Chondrocyte (in vitro differentiated cells): Measurements from ENCODE around the gene MOGAT3. TPM values are rescaled to one million over a fixed set of nuclear protein-coding genes. Genes with fewer than 3 reads are reported as not detected.

Experiments
- DNase-seq: peaks from one replicate; pipeline ENCODE4 v3.0.0; 2021; ENCODE audit warnings: mixed read lengths, low spot score
- H3K27ac Mint-ChIP-seq: one replicate; pipeline ENCODE4 v1.8.0; 2021; ENCODE audit warnings: mild to moderate bottlenecking, moderate library complexity, mixed read lengths; ENCODE audit not compliant: unreplicated experiment
- H3K27me3 Mint-ChIP-seq: 2 replicates; pipeline ENCODE4 v1.8.0; 2021; ENCODE audit warnings: low read depth, mixed read lengths
- H3K36me3 Mint-ChIP-seq: 2 replicates; pipeline ENCODE4 v1.8.0; 2021; ENCODE audit warnings: low read depth, mixed read lengths
- H3K4me1 Mint-ChIP-seq: 2 replicates; pipeline ENCODE4 v1.8.0; 2021; ENCODE audit warnings: low read depth, mild to moderate bottlenecking, mixed read lengths
- H3K4me3 Mint-ChIP-seq: one replicate; pipeline ENCODE4 v1.8.0; 2021; ENCODE audit warnings: mild to moderate bottlenecking, moderate library complexity, mixed read lengths; ENCODE audit not compliant: unreplicated experiment
- H3K9me3 Mint-ChIP-seq: 2 replicates; pipeline ENCODE4 v1.8.0; 2021; ENCODE audit warnings: low read depth, mixed read lengths
- CTCF ChIP-seq: fragments of 200-600 bp; sonication (generic); IDR thresholded peaks from 2 replicates; pipeline ENCODE4 v1.5.0; 2021; ENCODE audit warnings: antibody characterized with exemption, mild to moderate bottlenecking, moderate library complexity
- total RNA-seq: library from RNA; stranded (reverse); gene quantifications from 3 replicates; pipeline ENCODE4 v1.2.1, GENCODE V29; 2021

The MOGAT3 gene
- total RNA-seq, 1 donor from 2014 or later: not detected

DNA sequence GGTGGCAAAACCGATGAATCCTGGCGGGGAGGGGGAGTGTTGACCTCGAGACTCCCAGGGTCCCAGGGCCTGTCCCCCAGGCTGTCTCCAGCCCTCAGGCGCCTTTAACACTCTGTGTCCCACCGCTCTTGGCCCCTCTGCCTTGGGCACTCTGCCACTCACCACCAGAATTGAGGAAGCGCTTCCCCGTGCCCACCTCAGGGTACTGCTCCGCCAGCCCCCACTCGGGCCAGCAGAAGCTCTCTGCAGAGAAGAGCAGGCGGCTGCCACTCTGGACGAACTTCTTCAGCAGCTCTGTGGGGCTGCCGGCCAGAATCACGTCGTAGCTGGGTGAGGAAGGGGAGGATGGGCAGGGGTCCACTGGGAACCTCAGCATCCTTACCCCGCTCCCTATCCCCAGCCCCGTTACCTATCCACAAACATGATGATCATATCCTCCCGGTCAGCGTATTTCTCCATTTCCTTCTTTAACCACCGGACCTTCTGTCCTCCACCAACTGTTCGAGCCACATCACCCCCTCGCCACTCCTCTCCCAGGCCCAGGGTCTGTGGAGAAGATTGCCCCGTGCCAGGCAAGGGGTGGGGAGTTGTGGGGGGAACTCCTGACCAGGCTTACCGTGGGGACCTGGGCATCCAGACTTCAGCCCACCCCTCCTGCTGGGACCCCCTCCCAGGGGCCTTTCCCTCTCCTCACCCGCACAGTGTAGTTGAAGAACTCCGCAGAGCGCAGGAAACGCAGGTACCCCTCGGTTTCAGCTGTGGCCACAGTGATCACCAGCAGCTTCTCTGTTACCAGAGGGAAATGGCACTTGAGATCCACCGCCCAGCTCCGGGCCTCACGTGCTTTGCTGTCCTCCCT lies 15.4 kb upstream of the MOGAT3 start:
- Mint-ChIP-seq H3K27me3 (no peaks in the 10 kb centered on the region), H3K4me3 (peak overlapping the region; percentile 97), H3K9me3 (no peaks in the 10 kb centered on the region), H3K4me1 (peaks cover 41% of the 10 kb centered on the region), H3K27ac (peak overlapping the region; percentile 61), H3K36me3 (peaks cover 7% of the 10 kb centered on the region)
- no peak for TF ChIP-seq CTCF
- no peak for DNase-seq

DNA sequence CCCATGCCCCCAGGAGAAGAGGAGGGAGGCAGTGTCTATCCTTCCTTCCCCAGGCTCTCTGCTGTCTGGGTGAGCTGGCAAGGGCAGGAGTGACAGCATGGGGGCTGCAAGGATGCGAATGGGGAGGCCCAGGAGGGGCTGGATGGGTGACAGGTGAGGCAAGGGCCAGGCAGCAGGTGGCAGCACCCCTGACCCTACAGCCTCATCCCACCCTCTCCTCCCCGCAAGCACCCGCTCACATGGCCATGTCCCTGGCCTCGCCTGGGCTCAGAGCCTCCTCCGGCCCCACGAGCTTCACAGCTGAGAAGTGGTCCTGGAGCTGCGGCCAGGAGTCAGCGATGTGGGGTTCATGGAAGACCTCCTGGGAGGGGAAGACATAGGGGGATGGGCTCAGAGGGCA lies 11.2 kb upstream of the MOGAT3 start:
- Mint-ChIP-seq H3K4me3 (no peak overlapping the region), H3K9me3 (no peaks in the 10 kb centered on the region), H3K27ac (no peak overlapping the region), H3K4me1 (peaks cover 22% of the 10 kb centered on the region), H3K27me3 (no peaks in the 10 kb centered on the region), H3K36me3 (peaks cover 24% of the 10 kb centered on the region)
- DNase-seq: no peak
- no peak for TF ChIP-seq CTCF

DNA sequence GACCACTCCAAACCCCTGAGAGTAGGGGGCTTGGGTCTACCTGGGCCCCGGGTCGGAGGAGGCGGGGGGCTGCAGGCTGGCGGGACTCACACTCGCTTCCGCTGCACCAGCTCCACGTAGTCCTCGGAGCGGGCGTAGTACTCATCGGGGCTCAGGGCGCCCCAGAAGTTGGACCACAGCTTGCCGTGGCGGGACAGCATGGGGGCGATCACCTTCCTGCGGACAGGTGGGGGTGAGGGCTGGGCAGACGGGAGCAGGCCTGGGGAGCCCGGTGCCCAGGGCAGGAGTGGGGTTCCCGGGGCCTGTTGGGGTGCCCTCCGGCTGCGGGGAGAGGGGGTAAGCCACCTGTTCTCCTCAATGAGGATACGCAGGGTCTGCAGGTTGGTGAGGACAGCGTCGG lies 10.7 kb upstream of the MOGAT3 start:
- Mint-ChIP-seq H3K4me3 (no peak overlapping the region), H3K4me1 (peaks cover 18% of the 10 kb centered on the region), H3K9me3 (no peaks in the 10 kb centered on the region), H3K27ac (no peak overlapping the region), H3K27me3 (no peaks in the 10 kb centered on the region), H3K36me3 (peaks cover 27% of the 10 kb centered on the region)
- DNase-seq: no peak
- TF ChIP-seq CTCF: no peak

GRCh38 chr7:101210143-101210542 lies 9.3 kb upstream of the MOGAT3 start:
- DNase-seq: no peak
- peaks cover 6% of the 10 kb centered on the region for H3K4me1 Mint-ChIP-seq
- TF ChIP-seq CTCF: no peak
- H3K9me3 Mint-ChIP-seq: no peaks in the 10 kb centered on the region
- no peak overlapping the region for H3K27ac Mint-ChIP-seq
- peaks cover 34% of the 10 kb centered on the region for H3K36me3 Mint-ChIP-seq
- no peaks in the 10 kb centered on the region for H3K27me3 Mint-ChIP-seq
- H3K4me3 Mint-ChIP-seq: no peak overlapping the region

- Mint-ChIP-seq H3K4me1 (no peaks in the 10 kb centered on the region), H3K27me3 (peaks cover under 1% of the 10 kb centered on the region), H3K36me3 (peaks cover 31% of the 10 kb centered on the region), H3K27ac (no peak overlapping the region), H3K9me3 (no peaks in the 10 kb centered on the region), H3K4me3 (no peak overlapping the region)
- DNase-seq: no peak
- no peak for TF ChIP-seq CTCF
Measured at GRCh38 chr7:101208794-101209193, 8.0 kb upstream of the MOGAT3 start.
